Epithelial cell of esophagus (primary cell): Measurements from ENCODE around the gene HOXD9.
A peak's percentile ranks its signal among the peaks of the same experiment; 100 is the strongest.

Experiments
- DNase-seq: peaks from one replicate; pipeline ENCODE4 v3.0.0; 2010; ENCODE audit warnings: low read depth
- H3K4me3 ChIP-seq: 2 replicates; pipeline ENCODE4 v1.5.1; 2011; ENCODE audit warnings: mild to moderate bottlenecking, low read length, control low read depth
- TF ChIP-seq, protein P1 (sequence below): IDR thresholded peaks from 2 replicates; pipeline ENCODE4 v1.5.1; 2011; ENCODE audit warnings: low read depth, mild to moderate bottlenecking, low read length, control low read depth, inconsistent platforms; ENCODE audit not compliant: insufficient read depth; ENCODE audit errors: missing control alignments

Gene HOXD9

DNA sequence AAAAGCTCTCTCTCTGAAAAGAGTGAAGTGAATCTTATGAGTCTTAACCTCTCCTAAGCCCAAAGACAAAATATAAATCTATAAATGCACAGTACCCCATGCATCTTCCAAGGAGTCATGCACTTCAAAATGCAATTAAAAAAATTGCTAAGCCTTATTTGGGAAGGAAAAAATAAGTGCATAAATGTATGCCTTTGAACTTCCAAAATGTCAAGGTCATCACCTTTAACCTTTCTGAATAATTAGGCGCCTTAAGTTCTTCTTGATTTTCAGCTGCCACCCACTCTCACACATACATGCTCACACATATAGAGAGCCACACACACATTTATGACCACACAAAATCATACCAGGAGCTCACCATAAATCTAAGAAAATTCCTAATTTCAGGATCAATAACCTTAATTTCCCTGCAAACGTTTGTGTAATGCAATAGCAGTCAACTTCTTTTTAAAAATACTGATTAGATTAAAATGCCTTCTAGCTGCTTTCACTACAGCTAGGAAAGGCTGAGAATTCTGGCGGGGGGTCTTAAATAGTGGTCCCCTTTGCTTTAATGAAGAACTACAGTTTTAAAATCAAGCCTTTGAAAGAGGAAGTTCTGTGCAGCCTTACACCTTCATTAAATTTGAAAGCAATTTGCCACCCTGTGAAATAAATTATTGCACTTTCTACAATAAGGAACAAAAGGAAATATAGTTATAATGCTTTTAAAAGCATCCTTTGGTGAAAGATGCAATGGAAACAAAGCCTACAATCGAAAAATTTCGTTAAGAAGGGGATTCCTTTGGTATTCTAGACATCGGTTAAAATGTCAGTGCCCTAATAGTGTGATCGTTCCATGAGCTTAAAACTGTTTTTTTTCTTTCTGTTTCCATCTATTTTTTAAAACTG is 11.9 kb upstream of the HOXD9 start:
- TF ChIP-seq, protein P1, sequence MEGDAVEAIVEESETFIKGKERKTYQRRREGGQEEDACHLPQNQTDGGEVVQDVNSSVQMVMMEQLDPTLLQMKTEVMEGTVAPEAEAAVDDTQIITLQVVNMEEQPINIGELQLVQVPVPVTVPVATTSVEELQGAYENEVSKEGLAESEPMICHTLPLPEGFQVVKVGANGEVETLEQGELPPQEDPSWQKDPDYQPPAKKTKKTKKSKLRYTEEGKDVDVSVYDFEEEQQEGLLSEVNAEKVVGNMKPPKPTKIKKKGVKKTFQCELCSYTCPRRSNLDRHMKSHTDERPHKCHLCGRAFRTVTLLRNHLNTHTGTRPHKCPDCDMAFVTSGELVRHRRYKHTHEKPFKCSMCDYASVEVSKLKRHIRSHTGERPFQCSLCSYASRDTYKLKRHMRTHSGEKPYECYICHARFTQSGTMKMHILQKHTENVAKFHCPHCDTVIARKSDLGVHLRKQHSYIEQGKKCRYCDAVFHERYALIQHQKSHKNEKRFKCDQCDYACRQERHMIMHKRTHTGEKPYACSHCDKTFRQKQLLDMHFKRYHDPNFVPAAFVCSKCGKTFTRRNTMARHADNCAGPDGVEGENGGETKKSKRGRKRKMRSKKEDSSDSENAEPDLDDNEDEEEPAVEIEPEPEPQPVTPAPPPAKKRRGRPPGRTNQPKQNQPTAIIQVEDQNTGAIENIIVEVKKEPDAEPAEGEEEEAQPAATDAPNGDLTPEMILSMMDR: no peak
- no peak overlapping the region for H3K4me3 ChIP-seq
- DNase-seq: no peak

DNA sequence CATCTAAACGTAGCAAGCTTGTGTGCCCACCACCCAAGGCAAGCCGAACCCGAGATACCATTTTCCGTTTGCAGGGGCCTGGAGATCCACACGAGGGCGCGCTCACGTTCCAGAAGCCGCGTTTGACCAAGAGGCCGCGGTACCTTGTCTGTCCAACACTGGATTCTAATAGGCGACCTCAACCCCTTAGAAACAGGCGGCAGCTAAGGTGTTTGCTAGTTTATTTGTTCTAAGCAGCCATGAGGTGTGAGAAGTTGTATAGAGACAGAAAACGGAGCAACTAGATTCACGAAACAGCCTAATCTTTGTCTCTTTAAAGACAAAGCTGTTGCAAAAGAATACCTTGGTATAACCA is 11.2 kb upstream of the HOXD9 start:
- DNase-seq: peak; percentile 56
- no peak overlapping the region for H3K4me3 ChIP-seq
- TF ChIP-seq, protein P1: peak; percentile 69

DNA sequence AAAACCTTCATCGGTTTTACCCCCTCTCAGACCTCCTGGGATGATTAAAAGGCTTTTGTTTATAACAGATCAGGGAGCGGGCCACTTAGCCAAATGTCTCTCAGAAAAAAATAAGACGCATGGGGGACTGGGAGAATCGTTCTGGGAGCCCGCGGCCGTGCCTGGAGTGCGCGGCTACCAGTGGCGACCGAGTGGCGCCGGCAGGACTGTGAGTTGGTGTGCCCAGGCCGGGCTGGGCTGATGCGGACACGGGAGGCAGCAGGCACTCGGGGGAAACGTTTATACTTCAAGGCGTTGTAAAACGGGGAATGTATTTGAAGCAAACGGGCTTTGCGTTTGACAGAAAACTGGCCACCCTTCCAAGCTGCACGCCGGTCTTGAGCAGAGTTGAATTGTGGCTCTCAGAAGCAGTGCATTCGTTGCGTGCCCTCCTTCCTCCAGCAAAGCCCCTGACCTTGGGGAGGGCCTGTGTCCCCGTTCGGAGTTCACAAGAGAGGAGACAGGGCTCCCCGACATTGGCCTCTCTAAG is 10.6 kb upstream of the HOXD9 start:
- TF ChIP-seq, protein P1: no peak
- no peak overlapping the region for H3K4me3 ChIP-seq
- no peak for DNase-seq

DNA sequence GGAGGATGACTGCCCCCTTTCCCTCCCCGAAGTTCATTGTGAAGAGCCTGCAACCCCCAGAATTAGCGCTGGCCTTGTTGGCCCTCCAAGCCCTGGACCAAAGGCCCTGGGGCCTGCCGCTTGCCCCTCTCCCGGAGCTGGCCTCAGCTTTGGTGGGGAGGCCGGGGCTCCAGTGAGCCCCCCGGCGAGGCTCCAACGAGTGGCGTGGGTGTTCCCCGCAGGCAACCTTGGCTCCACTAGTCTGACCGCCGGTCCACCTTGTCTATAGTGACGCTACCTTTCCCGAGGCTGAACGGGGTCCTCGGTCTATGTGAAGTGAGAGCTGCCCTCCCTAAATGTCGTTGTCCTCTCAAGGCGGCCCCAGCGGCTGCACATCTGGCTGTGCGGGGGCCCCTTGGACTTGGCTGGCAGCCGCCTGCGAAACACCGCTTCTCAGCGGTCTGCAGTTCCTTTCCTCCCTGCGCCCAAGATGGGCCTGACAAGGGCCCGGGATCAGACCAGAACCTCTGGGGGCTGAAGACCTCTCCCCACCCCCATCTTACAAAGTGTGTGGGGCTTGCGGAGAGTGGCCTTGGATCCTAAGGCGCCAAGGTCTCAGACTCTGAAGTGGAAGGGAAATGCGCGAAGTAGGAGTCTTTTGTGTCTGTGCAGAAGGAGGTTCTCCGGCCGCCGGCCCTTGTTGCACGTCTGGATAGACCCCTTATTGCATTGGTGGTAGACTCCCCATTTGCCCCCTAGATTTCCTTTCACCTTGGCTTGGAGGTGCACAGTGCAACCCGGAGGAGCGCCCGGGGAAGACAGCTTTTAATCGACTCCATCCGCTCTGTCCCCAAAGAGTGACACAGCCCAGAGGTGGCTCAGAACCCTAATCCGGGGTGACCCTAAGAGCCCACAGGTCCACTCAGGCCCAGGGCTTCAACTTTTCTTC is 9.9 kb upstream of the HOXD9 start:
- no peak overlapping the region for H3K4me3 ChIP-seq
- no peak for DNase-seq
- TF ChIP-seq, protein P1: no peak

DNA sequence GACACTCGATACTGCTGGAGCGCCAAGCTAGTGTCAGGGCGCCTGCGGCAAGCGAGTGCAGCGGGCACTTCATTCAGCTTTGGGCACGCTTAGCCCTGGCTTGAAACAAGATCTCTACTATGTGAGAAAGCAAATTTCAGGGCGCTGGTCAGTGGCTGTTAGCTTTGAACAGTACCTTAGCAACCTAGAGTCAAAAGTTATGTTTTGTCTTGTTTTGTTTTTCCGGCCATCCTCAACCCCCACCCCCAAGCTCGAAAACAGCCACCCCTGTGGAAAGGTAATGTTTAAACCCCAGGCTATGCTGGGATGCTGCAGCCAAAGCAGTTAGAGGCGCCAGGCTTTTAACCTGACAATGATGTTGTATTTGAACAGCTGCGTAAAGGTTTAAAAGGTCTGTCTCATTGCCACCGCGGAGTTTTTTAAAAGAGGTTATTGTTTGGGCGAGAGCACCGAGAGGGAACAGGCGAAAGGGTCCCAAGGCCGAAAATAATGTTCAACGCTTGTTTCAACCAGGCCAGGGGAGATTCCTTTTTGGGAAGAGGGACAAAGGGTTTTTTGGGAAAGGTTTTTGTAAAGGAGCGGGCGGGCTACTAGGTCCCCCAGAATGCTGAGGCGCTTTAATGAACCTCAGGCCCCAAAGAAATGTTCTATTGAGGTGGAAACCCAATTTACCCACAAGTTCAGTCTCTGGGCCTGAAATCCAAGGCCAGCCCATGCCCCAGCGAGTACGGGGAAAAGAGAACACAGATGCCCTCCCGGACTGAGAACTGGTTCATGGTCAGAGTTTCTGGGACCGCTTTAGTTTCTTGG is 8.2 kb upstream of the HOXD9 start:
- TF ChIP-seq, protein P1: no peak
- DNase-seq: no peak
- H3K4me3 ChIP-seq: no peak overlapping the region

DNA sequence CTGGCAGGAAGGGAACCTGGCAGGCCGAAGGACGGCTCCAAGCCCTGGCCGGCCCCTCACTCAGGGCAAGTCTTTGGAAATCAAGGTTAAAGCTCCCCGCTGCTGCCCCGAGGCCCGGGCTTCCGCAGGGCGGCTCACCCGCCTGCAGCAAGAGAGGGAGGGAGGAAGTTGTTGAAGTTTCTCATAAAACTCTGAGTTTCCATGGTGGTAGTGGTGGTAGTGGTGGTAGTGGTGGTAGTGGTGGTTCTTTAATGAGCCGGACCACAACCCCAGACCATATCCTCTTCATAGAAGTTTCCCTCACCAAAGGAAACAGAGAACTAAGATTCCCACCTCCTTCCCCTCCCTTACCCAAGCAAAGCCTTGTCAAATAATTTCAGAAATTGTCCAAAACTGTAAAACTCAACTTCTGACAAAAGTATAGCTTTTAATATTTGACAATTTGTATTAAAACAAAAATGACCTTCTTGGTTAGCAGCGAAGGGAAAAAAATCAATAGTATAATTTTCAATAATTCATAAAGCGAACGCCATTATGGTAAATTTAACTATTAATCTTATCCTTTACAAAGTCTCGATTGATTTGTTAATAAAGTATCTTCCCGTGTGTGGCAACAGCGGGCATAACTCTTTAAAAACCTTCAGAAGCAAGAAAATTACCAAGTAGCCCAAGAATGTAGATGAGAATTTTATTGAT is 7.4 kb upstream of the HOXD9 start:
- no peak overlapping the region for H3K4me3 ChIP-seq
- no peak for DNase-seq
- TF ChIP-seq, protein P1: no peak
